HG03135 (cell line): ENCODE data around the gene TTC22.

Source experiments
- ATAC-seq: cut with Tn5 transposase; IDR thresholded peaks from one replicate; pipeline ENCODE4 v1.9.1; 2021; ENCODE audit warnings: mild to moderate bottlenecking, moderate library complexity; ENCODE audit not compliant: unreplicated experiment

The TTC22 gene

DNA sequence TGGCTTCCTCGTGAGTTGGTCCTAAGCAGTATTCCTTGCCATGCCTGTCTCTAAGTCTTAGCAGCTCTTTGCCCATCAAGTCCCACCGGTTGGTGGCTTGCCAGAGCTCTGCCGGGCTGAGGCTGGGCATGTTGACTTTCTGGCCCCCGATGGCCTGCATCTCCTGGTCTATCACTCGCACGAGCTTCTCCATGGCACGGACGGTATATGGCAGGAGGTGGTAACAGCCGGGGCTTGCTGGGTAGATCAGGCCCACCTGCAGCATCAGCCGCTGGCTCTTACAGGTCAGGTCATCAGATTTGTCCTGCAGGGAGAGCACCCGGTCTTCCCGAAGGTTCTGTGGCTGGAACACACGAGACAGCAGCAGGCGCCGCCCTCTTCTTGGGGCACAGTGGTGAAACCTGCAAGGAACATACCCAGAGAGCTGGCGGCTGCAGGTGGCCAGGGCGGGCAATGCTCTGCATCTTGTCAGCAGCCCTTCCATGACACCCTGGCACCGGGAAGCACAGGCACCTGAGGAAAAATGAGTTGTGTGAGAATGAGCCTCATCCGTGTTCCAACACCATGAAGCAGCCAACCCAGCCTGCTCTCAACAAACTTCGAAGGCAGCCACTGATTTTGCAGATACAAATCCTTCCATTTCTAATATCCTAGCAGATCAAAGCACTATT, 42.3 kb downstream of the TTC22 start:
- ATAC-seq = no peak

DNA sequence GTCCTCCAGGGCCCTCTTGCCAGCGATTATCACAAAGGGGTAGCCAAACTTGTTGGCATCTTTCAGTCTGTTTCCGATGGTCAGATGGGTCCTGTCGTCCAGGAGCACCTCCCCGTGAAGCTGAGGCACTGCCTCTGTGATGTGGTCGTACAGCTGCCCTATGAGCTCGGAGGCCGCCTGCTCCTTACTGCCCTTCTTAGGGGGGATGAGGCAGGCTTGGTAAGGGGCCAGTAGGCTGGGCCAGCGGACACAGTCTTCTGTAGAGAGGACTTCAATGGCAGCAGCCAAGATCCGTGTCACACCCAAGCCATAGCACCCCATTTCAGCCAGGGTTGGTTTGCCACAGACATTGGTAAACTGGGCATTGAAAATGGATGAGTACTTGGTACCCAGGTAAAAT, 43.3 kb downstream of the TTC22 start:
- no peak for ATAC-seq

DNA sequence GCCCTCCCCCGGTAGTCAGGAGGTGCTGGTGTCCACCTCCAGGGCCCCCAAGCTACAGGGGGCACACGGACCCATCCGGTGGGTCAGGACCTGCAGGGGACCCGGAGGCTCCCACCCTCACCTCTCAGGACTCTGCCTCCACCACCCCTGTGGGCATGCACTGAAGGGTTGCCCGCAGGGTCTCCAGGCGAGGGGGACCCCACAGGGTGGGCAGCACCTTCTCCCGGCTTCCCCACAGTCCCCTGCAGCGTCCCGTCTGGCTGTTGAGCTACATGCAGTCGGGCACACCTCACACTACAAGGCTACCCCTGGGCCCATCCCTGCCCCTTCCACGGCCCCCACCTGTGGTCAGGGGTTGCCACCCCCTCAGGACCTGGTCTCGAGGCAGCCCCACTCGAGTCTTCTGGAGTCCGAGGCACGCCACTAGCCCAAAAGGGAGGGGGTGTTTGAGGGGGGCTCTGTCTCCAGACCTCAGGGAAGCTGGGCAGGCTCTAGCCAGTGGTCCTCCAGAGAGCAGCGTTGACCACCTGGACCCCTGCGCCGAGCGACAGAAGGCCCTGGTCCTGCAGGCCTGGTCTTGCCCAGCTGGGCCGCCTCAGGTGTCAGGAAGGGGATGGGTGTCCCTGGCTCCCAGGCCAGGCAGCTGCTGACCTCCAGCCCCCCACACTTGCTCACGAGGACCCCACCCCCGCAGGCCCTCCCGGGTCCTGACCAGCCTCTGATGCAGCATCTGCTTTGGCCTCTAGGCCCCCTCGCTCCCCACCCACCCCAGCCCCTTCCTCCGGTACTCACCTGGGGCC, 46.4 kb downstream of the TTC22 start:
- no peak for ATAC-seq

DNA sequence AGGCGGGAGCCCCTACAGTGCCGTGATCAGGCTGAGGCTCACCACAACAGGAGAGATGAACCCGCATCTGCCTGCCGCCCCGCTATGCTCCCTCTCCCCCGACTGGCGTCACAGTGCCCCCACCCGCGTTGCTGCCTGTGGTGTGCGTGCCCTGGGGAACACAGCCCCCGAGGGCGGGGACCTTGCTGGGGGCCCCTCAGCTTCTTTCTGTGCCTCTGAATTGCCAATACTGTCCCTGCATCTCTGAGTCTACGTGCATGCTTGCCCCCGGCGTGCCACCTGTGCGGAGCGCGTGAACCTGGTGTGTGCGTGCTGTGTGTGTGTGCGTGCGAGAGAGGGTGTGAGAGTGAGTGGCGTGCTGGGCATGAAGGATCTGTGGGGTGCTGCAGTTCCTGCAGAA, 47.1 kb downstream of the TTC22 start:
- no peak for ATAC-seq

DNA sequence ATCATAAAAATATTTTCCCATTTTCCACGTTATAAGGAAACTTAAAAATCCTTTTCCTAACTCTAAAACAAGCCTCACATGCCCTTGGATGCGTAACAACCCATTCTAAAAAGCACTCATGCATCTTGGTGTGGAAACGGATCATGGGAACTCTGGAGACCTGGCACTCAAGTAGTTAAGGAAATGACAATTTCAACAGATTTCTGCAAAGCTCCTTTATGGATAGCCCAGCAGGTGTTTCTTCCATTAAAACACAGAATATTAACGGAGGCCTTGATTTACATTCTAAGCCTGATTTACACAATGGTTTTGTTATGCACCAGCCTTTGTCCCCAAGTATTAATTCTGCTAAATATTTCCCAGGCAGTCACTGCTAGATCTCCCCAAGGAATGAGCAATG, 49.7 kb downstream of the TTC22 start:
- ATAC-seq = no peak

DNA sequence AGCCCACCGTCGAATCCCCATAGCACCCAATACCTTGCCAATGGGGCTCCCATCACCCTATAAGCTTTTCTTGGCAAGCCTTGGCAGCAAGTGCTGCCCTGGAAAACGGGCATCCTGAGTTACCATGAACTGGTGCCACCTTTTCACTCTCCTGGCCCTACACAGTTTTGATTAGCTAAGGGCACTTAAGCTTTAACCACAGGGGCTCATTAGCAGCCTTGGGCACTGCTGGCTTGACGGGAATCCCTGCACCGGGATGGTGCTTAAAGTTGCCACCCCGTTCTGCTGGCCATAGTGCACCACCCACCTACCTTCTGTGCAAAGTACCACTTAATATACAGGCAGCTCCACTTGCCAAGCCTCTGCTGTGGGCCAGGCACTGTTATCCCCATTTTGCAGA, 50.5 kb downstream of the TTC22 start:
- ATAC-seq = no peak

DNA sequence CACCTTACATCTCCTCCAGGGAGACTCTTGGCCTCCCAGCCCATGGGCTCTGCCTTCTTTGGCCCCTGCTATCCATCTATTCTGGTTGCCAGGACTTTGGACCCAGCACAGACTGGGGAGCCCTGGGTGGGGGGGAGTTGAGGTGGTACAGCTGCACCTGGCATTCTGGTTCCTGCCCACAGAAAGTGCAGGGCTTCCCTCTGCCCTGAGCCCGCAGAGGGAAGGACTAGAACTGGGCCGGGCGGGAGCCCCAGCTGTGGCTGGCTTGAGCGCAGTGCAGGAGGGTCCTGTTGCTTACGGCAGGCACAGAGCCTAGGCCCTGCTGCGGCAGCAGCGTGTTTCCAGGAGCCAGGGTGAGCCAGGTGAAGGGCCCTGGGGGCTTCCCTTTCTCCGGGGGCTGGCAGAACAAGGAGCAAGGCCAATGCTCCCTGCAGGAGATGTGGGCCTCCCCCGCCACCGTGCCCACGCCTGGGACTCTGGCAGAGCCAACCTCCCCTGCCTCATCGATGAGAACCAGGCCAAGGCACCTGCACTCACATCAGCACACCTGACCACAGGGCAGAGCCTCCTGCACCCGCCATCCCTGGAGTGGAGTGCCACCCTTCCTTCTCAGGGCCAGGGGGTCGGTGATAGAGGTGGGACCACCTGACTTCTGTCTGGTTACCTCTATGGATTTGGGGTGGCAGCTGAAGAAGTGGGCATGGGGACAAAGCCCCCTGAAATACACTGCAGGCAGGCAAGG, 52.9 kb downstream of the TTC22 start:
- no peak for ATAC-seq

DNA sequence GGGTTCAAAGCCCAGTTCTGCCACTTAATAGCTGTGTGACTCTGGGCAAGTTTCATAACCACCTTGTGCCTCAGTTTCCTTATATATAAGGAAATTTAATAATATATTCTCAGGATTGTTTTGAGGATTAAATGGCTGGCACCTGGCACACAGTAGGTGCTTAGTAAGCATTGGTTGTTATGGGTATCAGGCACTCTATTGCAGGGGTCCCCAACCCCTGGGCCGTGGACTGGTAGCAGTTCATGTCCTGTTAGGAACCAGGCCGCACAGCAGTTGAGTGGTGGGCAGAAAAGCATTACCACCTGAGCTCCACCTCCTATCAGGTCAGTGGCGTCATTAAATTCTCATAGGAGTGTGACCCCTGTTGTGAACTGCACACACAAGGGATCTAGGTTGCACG, 55.3 kb downstream of the TTC22 start:
- ATAC-seq = no peak

DNA sequence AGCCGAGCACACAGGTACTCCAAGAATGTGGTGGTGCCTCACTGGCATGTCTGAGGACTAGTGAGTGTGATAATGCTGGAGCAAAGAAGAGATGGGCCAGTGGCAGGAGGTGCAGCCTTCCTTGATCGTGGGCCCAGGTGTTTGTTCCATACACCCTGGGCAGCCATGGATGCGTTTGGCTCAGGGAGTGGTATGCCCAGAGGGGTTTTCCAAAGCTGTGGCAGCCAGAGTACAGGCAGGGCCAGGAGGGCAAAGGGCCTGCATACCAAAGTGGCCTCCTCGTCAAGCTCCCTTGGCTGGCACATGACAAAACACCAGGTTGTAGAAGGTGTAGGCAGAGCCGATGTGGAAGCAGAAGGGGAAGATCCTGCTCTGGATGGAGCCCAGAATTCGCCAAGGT, 55.8 kb downstream of the TTC22 start:
- no peak for ATAC-seq

DNA sequence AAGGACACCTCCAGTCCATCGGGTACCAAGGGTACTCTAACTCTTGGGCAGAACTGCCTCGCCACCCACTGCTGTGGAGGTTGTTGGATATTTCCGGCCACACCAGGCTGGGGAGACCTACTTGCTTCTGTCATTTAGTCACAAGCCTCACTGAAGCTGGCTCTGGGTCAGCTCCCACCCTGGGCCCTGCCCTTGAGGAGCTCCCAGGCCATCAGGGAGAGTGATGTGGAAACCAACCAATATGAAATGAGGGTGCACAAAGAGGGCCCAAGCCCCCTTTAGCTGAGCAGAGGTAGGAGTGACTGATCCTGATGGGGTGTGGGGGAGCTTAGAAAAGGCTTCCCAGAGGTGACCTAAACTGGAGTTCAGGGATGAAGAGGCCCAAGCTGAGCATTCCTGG, 56.4 kb downstream of the TTC22 start:
- no peak for ATAC-seq

DNA sequence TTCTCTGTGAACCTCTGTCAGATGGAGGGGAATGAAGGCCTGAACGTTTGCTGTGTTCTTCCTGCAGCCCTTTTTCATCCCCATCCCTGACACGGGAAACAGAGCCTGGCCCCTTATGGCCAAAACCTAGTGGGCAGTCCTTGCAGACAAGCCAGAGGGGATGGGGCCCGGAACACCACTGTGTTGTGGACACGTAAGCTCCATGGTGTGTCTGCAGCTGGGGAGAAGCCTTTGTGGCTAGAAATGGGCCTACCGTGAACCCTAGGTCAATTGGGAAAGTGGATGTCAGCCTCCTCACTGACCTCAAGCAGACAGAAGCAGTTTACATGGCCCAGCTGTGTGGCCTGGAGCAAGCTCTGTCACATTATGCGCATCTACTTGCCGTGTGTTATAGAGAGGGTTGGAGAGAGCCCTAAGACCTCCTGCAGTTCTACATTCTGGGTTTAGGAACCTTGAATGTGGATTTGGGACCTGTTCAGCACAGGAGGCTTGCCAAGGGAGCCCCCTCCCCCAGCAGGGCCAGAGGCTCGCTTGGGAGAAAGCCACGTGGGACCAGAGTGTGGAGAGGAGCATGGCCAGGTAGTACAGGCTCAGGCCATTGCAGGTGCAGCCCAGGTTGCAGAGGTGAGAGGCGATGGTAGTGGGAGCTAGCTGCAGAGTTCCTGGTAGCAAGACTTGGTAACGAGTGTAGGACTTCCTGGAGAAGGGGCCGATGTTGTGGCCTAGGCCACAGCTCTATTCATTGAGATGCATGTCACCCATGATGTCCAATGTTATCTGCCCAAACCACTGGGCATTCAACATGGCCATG, 57.5 kb downstream of the TTC22 start:
- no peak for ATAC-seq

DNA sequence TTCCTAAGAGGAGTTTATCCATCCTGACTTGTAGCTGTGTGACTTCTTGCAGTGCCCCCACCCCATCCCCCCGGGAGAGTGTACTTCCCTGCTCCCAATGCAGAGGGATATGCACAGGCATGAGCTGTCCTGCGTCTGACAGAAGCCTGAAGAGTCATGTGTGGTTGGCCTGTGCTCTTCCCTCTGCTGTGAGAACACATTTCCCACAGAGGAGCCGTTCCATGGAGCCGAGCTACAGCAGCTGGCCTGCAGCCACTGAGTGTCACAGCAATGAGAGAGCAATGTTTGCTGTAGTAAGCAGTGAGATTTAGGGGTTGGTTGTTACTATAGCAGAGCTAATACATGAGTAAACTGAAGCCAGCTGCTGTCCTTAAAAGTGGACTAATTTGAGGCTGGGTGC, 58.8 kb downstream of the TTC22 start:
- no peak for ATAC-seq

DNA sequence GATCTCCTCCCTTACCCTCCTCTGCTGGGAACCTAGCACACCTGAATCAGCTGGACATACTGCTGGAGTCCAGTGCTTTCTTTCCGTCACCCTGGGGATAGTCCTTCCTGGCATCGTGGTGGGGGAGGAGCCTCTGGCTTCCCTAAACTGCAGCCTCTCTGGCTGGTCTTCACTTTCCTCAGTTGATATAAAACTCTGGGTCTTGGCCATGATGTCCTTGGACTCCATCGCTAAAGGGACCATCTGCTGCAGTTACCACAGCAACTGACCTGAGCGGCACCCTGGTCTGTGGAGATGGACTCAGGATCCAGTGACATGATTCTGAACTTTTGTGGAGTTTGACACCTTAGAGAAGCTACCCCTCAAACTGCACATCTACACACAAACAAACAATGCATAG, 59.6 kb downstream of the TTC22 start:
- ATAC-seq = no peak

DNA sequence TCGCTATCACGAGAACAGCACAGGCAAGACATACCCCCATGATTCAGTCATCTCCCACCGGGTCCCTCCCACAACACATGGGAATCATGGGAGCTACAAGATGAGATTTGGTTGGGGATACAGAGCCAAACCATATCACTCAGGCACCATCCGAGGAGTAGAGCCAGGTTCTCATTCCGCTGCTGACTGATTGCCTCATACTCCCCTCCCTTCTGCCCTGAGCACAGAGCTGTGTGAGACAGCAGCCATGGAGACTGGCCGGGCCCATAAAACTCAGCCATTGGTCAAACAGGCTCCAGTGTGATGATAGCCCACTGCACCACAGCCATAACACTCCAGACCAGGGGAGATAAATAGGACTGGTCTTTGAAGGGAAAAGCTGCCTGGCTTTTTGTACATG, 62.9 kb downstream of the TTC22 start:
- ATAC-seq = no peak

DNA sequence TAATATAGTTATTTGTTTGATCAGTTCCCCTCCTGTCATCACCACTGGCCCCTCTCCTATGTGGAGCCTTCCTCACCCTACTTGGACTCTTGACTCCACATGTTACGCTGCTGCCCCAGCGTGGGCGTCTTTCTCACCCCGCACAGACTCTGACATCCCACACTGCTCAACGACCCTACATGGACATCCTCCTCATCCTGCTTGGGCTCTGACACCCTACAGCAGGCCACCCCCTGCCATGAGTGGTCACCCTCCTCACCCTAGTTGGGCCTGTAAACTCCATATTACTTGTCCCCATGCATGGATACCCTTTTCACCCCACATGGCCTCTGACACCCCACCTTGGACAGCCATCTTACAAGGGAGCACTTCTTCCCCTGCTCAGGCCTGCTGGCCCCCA, 64.4 kb downstream of the TTC22 start:
- no peak for ATAC-seq
